GM19238 (cell line): Measurements from ENCODE around the gene RFPL4A.

Source experiments
- DNase-seq: peaks from one replicate; pipeline ENCODE4 v3.0.0; 2011; ENCODE audit warnings: low spot score; ENCODE audit not compliant: insufficient read length

The RFPL4A gene

DNA sequence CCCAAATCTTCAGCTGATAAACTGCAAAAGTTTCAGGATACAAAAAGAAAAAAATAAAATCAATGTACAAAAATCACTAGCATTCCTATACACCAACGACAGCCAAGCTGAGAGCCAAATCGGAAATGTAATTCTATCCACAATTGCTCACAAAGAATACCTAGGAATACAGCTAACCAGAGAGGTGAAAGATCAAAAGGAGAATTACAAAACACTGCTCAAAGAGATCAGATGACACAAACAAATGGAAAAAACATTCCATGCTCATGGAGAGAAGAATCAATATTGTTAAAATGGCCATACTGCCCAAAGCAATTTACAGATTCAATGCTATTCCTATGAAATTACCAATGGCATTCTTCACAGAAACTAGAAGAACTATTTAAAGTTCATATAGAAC lies 43.4 kb downstream of the RFPL4A start:
- DNase-seq = no peak

DNA sequence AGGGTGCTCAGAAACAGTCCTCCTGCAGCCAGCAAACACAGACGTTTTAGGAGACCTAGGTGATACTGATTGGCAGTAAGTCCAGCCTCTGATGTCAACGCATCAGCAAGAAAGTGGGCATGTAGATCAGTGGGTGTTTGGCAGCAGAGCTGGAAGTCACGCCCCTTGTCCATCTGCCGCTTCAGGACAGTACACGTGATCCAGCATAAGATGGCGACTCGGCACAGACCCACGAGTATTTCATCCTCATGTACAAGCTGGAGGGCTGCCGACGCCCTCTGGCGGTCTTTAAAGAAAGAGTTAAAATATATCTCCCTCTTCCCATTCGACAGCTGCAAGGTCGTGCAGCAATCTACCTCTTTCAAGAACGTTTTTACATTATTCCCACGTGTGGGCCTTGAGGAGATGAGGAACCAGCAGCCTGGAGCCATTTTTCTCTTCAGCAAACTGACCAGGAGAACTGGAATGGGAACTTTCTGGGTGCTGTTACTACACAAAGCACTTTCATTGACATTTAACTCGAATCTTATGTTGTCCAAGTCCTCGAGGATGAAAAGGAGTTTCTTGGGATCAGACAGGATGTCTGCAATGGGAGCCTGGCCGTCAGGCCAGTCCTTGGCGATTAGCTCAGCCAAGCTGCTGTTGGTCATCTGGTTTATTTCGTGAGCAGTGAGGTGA lies 50.6 kb downstream of the RFPL4A start:
- peak; percentile 7 for DNase-seq

DNA sequence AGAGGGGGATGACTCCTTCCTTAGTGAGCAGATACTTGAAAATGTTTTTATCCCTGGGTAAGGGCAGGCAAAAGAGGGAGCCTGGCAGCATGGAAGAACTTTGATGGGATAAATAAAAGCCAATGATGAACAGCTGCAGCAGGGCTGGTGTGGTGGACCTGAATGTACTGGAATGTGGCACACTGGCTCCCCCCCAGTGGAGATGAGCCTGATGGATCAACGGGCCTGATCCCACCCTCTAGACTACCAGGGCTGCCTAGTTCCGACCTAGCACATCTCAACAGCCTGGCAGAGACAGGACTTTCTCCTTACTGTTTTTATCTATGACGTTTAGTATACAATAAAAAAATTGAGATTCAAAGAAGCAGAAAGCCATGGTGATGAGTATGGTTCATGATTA lies 52.4 kb downstream of the RFPL4A start:
- no peak for DNase-seq

DNA sequence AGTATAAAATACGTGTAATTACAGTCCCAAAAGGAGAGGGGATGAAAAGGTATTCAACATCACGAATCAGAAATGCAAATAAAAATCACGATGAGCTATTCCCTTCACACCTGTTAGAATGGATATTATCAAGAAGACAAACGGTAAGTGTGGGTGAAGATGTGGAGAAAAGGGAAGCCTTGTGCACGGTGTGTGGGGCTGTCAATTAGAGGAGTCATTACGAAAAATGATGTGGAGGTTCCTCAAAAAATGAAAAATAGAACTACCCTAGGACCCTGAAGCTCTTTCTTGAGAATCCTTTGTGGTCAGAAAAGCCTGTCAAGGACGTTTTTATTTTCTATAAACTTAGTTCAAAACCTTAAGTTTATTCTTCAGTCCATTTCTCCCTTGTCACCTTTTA lies 53.6 kb downstream of the RFPL4A start:
- DNase-seq = no peak
